GM21619 (cell line): ENCODE results near the gene EPHA6.
"Not testable (repeated sequence)": the region's sequence is repeated elsewhere in the genome, so short reads cannot be mapped to it uniquely, and the experiment has no call there.

ENCODE experiments used
- ATAC-seq: cut with Tn5 transposase; IDR thresholded peaks from one replicate; pipeline ENCODE4 v1.9.1; 2021; ENCODE audit not compliant: unreplicated experiment

The EPHA6 gene

DNA sequence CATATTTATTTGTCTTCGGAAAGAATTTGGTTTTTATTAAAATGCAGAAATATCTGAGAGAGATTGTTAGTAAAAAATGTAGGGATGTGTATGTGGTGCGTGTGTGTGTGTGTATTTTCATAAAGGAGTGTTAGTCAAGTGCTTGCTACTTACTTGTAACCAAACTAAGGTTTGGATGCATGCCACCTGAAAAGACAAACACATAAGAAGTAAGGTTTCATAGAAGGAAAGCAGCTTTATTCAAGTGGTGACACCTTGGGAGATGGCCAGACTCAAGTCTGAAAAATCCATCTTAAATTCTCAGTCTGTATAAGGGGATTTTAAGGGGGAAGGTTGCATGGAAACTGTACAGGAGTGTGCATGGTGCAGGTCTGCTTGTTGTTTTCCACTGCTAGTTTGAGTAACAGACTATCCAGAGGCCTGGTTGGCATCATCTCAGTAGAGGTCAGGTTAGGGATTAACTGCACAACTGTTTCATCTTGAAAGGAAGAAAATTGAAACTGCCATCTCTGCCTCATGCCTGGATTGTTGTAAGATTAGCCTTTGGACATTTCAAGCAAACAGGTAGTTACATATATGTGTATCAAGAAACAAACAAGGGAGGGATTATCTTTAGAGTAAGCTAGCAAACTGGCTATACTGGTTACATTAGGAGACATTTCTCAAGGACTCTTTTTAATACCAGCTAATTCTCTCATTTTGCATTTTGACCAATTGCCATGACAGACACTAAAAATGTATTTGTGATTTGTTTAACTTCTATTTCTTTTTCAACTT is 196.7 kb downstream of the EPHA6 start:
- ATAC-seq: no peak

DNA sequence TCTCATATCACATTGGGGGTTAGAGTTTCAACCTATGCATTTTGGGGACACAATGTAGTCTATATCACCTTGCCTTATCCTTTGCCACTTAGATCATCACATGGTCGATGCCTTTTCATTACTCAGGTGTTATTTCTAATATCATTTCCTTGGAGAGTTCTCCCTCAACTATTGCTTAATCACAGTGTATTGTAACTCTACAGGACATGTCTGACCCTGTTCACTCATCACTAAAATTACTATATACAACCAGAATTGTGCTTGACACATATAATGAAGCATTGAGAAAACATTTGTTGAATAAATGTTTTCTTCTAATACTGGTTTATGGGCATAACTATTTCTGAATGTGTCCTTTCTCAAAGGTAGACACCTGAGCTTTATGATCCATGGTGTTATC is 207.4 kb downstream of the EPHA6 start:
- ATAC-seq: no peak

- ATAC-seq: not testable (repeated sequence)
Observed at GRCh38 chr3:97025612-97026011, 211.2 kb downstream of the EPHA6 start.

- no peak for ATAC-seq
Observed at GRCh38 chr3:97029972-97030371, 215.6 kb downstream of the EPHA6 start.

DNA sequence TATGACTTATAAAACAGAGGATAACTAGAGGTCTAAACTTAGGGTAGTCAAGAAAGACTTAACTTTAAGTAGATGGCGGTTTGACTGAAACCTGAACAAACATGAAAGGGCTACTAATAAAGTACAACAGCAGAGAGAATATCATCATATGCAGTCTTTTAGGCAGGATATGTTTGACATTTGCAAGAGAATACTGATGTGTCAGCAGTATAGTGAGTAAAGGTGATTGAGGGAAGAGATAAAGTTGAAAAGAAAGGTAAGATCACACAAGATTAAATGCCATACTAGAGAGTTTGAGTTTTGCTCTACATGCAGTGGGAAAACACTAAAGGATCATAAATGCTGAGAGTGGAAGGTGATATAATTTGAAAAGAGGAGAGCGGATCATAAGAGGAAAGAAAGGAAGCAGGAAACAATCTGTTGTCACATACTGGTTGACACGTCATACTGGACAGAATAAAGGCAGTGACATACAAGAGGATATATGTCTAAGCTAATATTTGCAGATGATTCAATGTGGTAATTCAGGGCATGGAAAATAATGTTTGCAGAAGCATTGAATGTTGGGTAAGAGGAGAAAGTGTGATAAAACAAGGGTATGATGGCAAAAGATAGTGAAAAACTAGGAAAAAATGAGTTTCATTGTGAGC is 223.0 kb downstream of the EPHA6 start:
- ATAC-seq: no peak

GRCh38 chr3:97043411-97043810 is 229.0 kb downstream of the EPHA6 start:
- no peak for ATAC-seq

- no peak for ATAC-seq
Observed at GRCh38 chr3:97057365-97057764, 243.0 kb downstream of the EPHA6 start.

DNA sequence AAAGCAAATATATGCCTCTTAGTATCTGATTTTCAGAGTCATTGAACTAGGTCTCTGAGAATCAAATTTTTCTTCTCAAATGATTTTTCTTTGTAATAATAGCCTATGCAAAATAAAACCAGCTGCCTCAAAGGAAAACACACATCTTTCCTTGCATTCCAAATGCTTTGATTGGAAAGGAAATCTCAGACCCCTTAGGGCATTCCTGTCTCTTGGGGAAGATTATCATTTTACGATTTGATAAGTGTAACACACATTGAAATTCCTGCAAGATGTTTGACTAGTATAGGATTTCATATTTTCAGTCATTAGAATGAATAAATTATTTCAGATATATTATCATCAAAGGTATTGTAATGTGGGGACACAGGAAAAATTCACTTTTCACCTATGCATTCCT is 244.8 kb downstream of the EPHA6 start:
- ATAC-seq: no peak

GRCh38 chr3:97066531-97066930 is 252.1 kb downstream of the EPHA6 start:
- no peak for ATAC-seq

DNA sequence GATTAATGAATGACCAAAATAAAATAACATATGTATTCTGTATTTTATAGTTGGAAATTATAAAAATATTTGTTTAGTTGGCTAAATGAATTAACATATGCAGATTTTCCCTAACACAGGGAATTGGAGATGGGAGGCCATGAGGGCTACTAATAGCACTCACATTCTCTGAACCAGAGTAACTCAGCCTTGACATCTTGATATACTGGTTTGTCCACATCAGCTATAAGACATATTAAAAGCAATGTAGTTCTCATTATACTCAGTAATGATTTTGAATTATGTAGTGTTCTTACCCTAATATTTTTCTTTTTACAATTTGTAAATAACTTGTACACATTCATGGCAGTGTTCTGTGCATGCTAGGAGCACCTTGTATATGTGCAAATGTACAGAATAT is 255.9 kb downstream of the EPHA6 start:
- no peak for ATAC-seq

- ATAC-seq: no peak
Observed at GRCh38 chr3:97074546-97074945, 260.2 kb downstream of the EPHA6 start.

GRCh38 chr3:97076673-97077072 is 262.3 kb downstream of the EPHA6 start:
- ATAC-seq: no peak

DNA sequence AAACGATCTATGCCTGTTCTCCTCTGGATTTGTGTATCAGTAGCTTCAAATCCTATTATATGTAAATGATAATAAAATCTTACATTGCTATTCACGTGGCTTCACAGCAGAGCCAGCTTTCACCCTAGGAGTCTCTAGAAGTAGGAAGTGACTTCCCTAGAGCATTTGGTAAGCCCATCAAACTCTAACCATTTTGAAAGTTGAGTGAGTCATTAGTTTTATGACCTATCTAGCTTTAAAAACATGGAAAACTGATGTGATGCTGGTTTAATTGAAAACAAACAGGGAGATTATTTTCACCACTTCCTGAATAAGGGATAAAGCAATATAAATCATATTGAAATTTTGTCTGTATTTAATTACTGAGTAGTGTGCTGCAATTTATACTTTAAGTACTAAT is 275.2 kb downstream of the EPHA6 start:
- ATAC-seq: no peak

GRCh38 chr3:97102641-97103040 is 288.2 kb downstream of the EPHA6 start:
- no peak for ATAC-seq

- no peak for ATAC-seq
Observed at GRCh38 chr3:97105989-97106651, 291.7 kb downstream of the EPHA6 start.

DNA sequence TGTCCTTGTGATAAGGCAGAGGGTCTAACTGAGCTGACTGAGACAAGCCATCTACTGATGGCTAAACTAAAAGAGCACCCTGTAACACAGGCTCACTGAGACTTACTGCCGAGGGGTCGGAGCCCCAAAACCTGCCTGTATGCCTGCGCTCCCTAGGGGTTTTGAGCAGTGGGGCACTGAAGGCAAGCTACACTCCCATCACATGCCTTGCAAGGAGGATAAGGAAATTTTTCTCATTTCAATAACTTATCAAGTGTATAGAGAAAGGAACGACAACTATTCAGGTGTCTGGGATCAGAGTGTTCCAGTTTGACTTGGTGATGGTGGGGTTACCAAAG is 292.2 kb downstream of the EPHA6 start:
- ATAC-seq: no peak

- no peak for ATAC-seq
Observed at GRCh38 chr3:97108136-97108535, 293.7 kb downstream of the EPHA6 start.

- no peak for ATAC-seq
Observed at GRCh38 chr3:97111244-97111643, 296.9 kb downstream of the EPHA6 start.

DNA sequence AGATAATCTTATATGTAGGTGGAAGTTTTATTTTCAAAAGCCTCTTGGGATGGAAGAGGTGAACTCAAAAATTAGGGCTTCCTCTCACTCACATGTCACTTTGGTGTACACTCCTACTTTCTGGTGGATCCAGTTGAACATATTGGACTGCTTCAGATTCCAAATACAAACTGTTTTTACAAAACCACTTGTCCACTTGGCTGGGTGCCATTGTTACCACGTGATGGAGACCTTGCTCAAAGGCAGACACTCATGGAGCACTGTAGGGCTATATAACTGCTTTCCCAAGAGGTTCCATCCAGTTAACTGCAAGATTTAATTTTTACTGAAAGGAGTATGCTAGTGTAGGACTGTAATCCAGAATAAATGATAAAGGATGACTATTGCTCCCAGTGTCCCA is 307.0 kb downstream of the EPHA6 start:
- ATAC-seq: no peak

DNA sequence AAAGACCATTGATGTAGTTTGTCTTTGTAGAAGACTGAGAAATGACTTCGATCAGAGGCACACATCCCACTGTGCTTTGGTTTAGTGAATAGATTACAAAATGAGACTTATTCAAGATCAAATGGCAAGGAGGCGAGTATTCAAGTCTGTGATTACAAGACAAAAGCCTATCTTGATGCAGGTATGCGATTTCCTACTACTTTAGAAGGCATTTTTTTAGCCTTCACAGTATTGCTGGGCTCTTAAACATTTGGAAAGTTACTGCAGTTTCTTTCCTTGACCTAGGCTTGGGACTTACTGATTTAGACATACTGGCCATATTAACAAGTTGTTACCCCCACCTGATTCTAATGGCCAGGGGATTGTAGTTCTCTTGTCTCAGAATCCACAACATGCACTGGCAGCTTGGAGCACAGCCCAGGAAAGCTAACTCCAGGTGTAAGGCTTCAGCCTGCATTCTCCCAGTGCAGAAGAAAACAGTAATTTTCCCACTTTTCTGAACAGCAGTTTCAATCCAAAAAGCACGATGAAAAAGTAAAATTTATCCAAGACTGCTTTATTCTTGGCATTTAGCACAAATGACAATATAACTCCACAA is 311.6 kb downstream of the EPHA6 start:
- ATAC-seq: no peak

DNA sequence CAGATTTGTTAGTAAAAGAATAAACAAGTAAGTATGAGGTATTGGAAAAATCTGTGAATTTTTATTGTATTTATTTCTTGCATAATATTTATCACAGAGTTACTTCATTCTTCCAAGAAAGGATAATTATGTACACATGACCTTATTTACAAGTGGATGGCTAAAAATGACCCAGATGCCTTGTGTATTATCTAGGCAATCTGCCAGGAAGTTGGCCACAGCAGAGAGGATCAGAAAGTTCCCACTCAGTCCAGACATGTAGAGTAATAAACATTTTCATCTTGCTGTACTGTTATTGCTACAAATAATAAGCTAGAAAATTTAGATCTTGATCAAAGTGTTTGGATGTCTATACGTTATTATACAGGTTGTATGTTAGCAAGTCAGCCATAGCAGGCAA is 317.1 kb downstream of the EPHA6 start:
- ATAC-seq: no peak
